H1 (cell line): Measurements from ENCODE around the gene VAV2. TPM values are rescaled to one million over a fixed set of nuclear protein-coding genes. Genes with fewer than 3 reads are reported as not detected.

Experiments used
- CTCF ChIA-PET: fragments of 300-600 bp; sonication (Branson Sonifier 250); formaldehyde crosslinking; loops from one replicate; lab custom pipeline; 2021; ENCODE audit not compliant: partially characterized antibody; lab: Charles Lee
- POLR2A ChIA-PET: fragments of 300-600 bp; sonication (Branson Sonifier 250); formaldehyde crosslinking; loops from one replicate; lab custom pipeline; 2021; ENCODE audit warnings: inconsistent platforms; ENCODE audit not compliant: partially characterized antibody; lab: Charles Lee
- DNase-seq, 2 experiments: peaks; one replicate each; pipeline versions ENCODE4 v3.0.0 to v3.0.0-alpha.2; 2010 to 2022; ENCODE audit warnings: low spot score in 2 of 2, low read depth in 1 of 2, mixed read lengths in 1 of 2
- FAIRE-seq: peaks from 2 replicates; lab custom pipeline; 2011; peaks lifted over from hg19 to GRCh38; lab: Jason Lieb, UNC
- H2AFZ ChIP-seq: 2 replicates; pipeline ENCODE4 v1.8.1; 2012; ENCODE audit warnings: low read length, inconsistent platforms
- H2AK5ac ChIP-seq: 2 replicates; pipeline ENCODE4 v1.6.1; 2013; ENCODE audit warnings: low read depth, low read length
- H2BK120ac ChIP-seq: replicated peaks from 2 replicates; pipeline ENCODE3; 2013; ENCODE audit warnings: low read depth, low read length, inconsistent platforms
- H2BK12ac ChIP-seq: 2 replicates; pipeline ENCODE4 v1.6.1; 2013; ENCODE audit warnings: low read depth, low read length
- H2BK15ac ChIP-seq: 2 replicates; pipeline ENCODE4 v1.6.1; 2013; ENCODE audit warnings: low read length
- H2BK20ac ChIP-seq: 2 replicates; pipeline ENCODE4 v1.6.1; 2013; ENCODE audit warnings: low read length
- H2BK5ac ChIP-seq: 2 replicates; pipeline ENCODE4 v1.6.1; 2013; ENCODE audit warnings: low read depth, low read length
- H3K14ac ChIP-seq: 2 replicates; pipeline ENCODE4 v1.6.1; 2013; ENCODE audit warnings: inconsistent platforms; ENCODE audit not compliant: insufficient read length
- H3K18ac ChIP-seq: 2 replicates; pipeline ENCODE4 v1.6.1; 2013; ENCODE audit warnings: low read length; ENCODE audit errors: extremely low read depth
- H3K23ac ChIP-seq: 2 replicates; pipeline ENCODE4 v1.6.1; 2013; ENCODE audit warnings: inconsistent platforms; ENCODE audit not compliant: insufficient read length
- H3K23me2 ChIP-seq: 2 replicates; pipeline ENCODE4 v1.6.1; 2013; ENCODE audit warnings: low read depth, low read length
- H3K27ac ChIP-seq: 2 replicates; pipeline ENCODE4 v1.6.1; 2011; ENCODE audit warnings: low read depth, low read length, inconsistent platforms
- H3K27me3 ChIP-seq, 4 experiments: replicated peaks in 1 of 4; 1 replicate in 1 of 4; 2 replicates in 3 of 4; pipeline versions ENCODE4 v1.6.1 to v1.8.1; 2011 to 2013; ENCODE audit warnings: low read length in 3 of 4, mild to moderate bottlenecking in 3 of 4, inconsistent platforms in 2 of 4, mixed read lengths in 2 of 4, moderate library complexity in 1 of 4; ENCODE audit not compliant: control insufficient read depth in 3 of 4, insufficient read depth in 3 of 4; ENCODE audit errors: extremely low read depth in 1 of 4
- H3K36me3 ChIP-seq, 4 experiments: 2 replicates each; pipeline versions ENCODE4 v1.6.1 to v1.8.1; 2011 to 2013; ENCODE audit warnings: mild to moderate bottlenecking in 4 of 4, low read length in 3 of 4, moderate library complexity in 2 of 4, control low read depth in 1 of 4, inconsistent platforms in 1 of 4; ENCODE audit not compliant: insufficient read depth in 4 of 4, control insufficient read depth in 2 of 4
- H3K4ac ChIP-seq: replicated peaks from 2 replicates; pipeline ENCODE3; 2013; ENCODE audit warnings: low read length, low read depth, mixed read lengths, inconsistent platforms; ENCODE audit not compliant: insufficient read length
- H3K4me1 ChIP-seq, 4 experiments: replicated peaks in 1 of 4; 1 replicate in 1 of 4; 2 replicates in 3 of 4; pipeline versions ENCODE4 v1.6.1 to v1.8.1; 2011 to 2013; ENCODE audit warnings: low read length in 3 of 4, inconsistent platforms in 2 of 4, mixed read lengths in 1 of 4; ENCODE audit not compliant: insufficient read depth in 4 of 4, control insufficient read depth in 3 of 4
- H3K4me2 ChIP-seq, 2 experiments: 2 replicates each; pipeline versions ENCODE4 v1.6.1 to v1.8.1; 2011 to 2013; ENCODE audit warnings: low read depth in 2 of 2, low read length in 2 of 2, control low read depth in 1 of 2, inconsistent platforms in 1 of 2, mild to moderate bottlenecking in 1 of 2; ENCODE audit not compliant: insufficient read depth in 1 of 2
- H3K4me3 ChIP-seq, 4 experiments: fragments of 200-600, 300-600 bp in 1 of 4; sonication (generic), shearing (Covaris generic), sonication (Bioruptor Twin) in 1 of 4; 2 replicates each; pipeline versions ENCODE4 v1.5.1 to v1.8.1; 2011 to 2016; ENCODE audit warnings: low read length in 4 of 4, low read depth in 3 of 4, control low read depth in 2 of 4, inconsistent platforms in 2 of 4, mild to moderate bottlenecking in 2 of 4, mixed read lengths in 1 of 4, moderate library complexity in 1 of 4; ENCODE audit not compliant: insufficient read depth in 2 of 4; ENCODE audit errors: extremely low read depth in 1 of 4
- H3K56ac ChIP-seq: replicated peaks from 2 replicates; pipeline ENCODE3; 2013; ENCODE audit warnings: low read depth, mild to moderate bottlenecking, mixed read lengths, low read length, inconsistent platforms; ENCODE audit not compliant: insufficient read length
- H3K79me1 ChIP-seq: 2 replicates; pipeline ENCODE4 v1.6.1; 2013; ENCODE audit warnings: low read depth, low read length, control low read depth
- H3K79me2 ChIP-seq, 2 experiments: 2 replicates each; pipeline versions ENCODE4 v1.6.1 to v1.8.1; 2012 to 2013; ENCODE audit warnings: low read length in 2 of 2, mild to moderate bottlenecking in 2 of 2, inconsistent platforms in 1 of 2; ENCODE audit not compliant: insufficient read depth in 2 of 2, control insufficient read depth in 1 of 2
- H3K9ac ChIP-seq, 4 experiments: replicated peaks in 1 of 4; 1 replicate in 1 of 4; 2 replicates in 3 of 4; pipeline versions ENCODE4 v1.6.1 to v1.8.1; 2011 to 2013; ENCODE audit warnings: low read depth in 3 of 4, low read length in 3 of 4, control low read depth in 2 of 4, mild to moderate bottlenecking in 2 of 4, moderate library complexity in 2 of 4, inconsistent platforms in 1 of 4; ENCODE audit errors: extremely low read depth in 1 of 4
- H3K9me3 ChIP-seq, 2 experiments: 2 replicates each; pipeline versions ENCODE4 v1.6.1 to v1.8.1; 2012 to 2013; ENCODE audit warnings: mild to moderate bottlenecking in 2 of 2, moderate library complexity in 2 of 2, control low read depth in 1 of 2, inconsistent platforms in 1 of 2, low read depth in 1 of 2, low read length in 1 of 2, mixed read lengths in 1 of 2; ENCODE audit not compliant: insufficient read depth in 2 of 2
- H4K20me1 ChIP-seq, 2 experiments: replicated peaks in 1 of 2; 2 replicates each; pipeline versions ENCODE3 to v1.8.1; 2011 to 2013; ENCODE audit warnings: inconsistent platforms in 2 of 2, low read length in 2 of 2, mild to moderate bottlenecking in 1 of 2; ENCODE audit not compliant: insufficient read depth in 2 of 2, control insufficient read depth in 1 of 2
- H4K5ac ChIP-seq: 2 replicates; pipeline ENCODE4 v1.6.1; 2013; ENCODE audit warnings: low read length, low read depth, mixed read lengths, inconsistent platforms; ENCODE audit not compliant: insufficient read length
- H4K8ac ChIP-seq: 2 replicates; pipeline ENCODE4 v1.8.0; 2013; ENCODE audit warnings: mild to moderate bottlenecking, moderate library complexity, low read length, inconsistent platforms; ENCODE audit not compliant: insufficient read depth; ENCODE audit errors: extremely low read depth
- H4K91ac ChIP-seq: replicated peaks from 2 replicates; pipeline ENCODE3; 2013; ENCODE audit warnings: low read length, mixed read lengths, inconsistent platforms; ENCODE audit not compliant: insufficient read length
- ASH2L ChIP-seq: fragments of 200-600, 300-600 bp; sonication (generic); IDR thresholded peaks from one replicate; pipeline ENCODE4 v1.7.1; 2017; ENCODE audit warnings: low read length
- BACH1 ChIP-seq: IDR thresholded peaks from 2 replicates; pipeline ENCODE4 v1.6.1; 2012; ENCODE audit warnings: low read length, improper control_type of control experiment
- EGR1 ChIP-seq: IDR thresholded peaks from 2 replicates; pipeline ENCODE4 v1.6.1; 2011; ENCODE audit warnings: low read depth, low read length, borderline replicate concordance
- EP300 ChIP-seq, 2 experiments: IDR thresholded peaks; 1 replicate in 1 of 2; 2 replicates in 1 of 2; pipeline ENCODE4 v1.6.1; 2011 to 2012; ENCODE audit warnings: low read depth in 2 of 2, low read length in 2 of 2, mild to moderate bottlenecking in 2 of 2, borderline replicate concordance in 1 of 2, inconsistent platforms in 1 of 2, moderate library complexity in 1 of 2
- EZH2 ChIP-seq: fragments of 200-600 bp; sonication (generic); IDR thresholded peaks from 2 replicates; pipeline ENCODE4 v1.7.1; 2012; ENCODE audit warnings: low read depth, mild to moderate bottlenecking, moderate library complexity, low read length, inconsistent platforms; ENCODE audit not compliant: severe bottlenecking
- GABPA ChIP-seq: IDR thresholded peaks from 2 replicates; pipeline ENCODE4 v1.6.1; 2011; ENCODE audit warnings: mild to moderate bottlenecking, low read length, moderate library complexity, borderline replicate concordance; ENCODE audit not compliant: insufficient read depth
- NANOG ChIP-seq: IDR thresholded peaks from 2 replicates; pipeline ENCODE4 v1.6.1; 2011; ENCODE audit warnings: low read length, low read depth, mild to moderate bottlenecking, inconsistent platforms; ENCODE audit not compliant: insufficient read depth, poor library complexity, severe bottlenecking
- POU5F1 ChIP-seq: IDR thresholded peaks from 2 replicates; pipeline ENCODE4 v1.6.1; 2011; ENCODE audit warnings: low read depth, mild to moderate bottlenecking, low read length, moderate library complexity
- RBBP5 ChIP-seq: IDR thresholded peaks from 2 replicates; pipeline ENCODE4 v1.7.1; 2012; ENCODE audit warnings: low read depth, mild to moderate bottlenecking, inconsistent platforms, low read length, moderate library complexity, borderline replicate concordance
- RNF2 ChIP-seq: fragments of 200-900, 300-1000 bp; sonication (generic); IDR thresholded peaks from 2 replicates; pipeline ENCODE4 v1.7.1; 2016; ENCODE audit warnings: borderline replicate concordance, low read depth, mild to moderate bottlenecking, antibody characterized with exemption, low read length; ENCODE audit not compliant: poor library complexity, severe bottlenecking; ENCODE audit errors: missing control alignments
- SIN3A ChIP-seq, 2 experiments: IDR thresholded peaks in 1 of 2; conservative IDR thresholded peaks in 1 of 2; 2 replicates each; pipeline ENCODE4 v1.6.1; 2011 to 2012; ENCODE audit warnings: low read length in 2 of 2, improper control_type of control experiment in 1 of 2, low read depth in 1 of 2, mild to moderate bottlenecking in 1 of 2
- TBP ChIP-seq: IDR thresholded peaks from 2 replicates; pipeline ENCODE4 v1.6.1; 2011; ENCODE audit warnings: low read depth, low read length, improper control_type of control experiment
- ZNF274 ChIP-seq: IDR thresholded peaks from 2 replicates; pipeline ENCODE4 v1.7.0; 2012; ENCODE audit warnings: low read length, borderline replicate concordance; ENCODE audit errors: extremely low read depth
- WGBS, 2 experiments: shearing (Covaris generic) in 1 of 2; methylation state at CpG; one replicate each; pipeline versions ENCODE4 v1.1.6 to v1.1.7; 2013 to 2015; ENCODE audit warnings: low lambda C conversion rate in 2 of 2, mixed read lengths in 2 of 2, inconsistent platforms in 1 of 2, low coverage in 1 of 2, missing lambda C conversion rate in 1 of 2; ENCODE audit not compliant: insufficient replicate concordance in 2 of 2, insufficient coverage in 1 of 2, insufficient read length in 1 of 2; ENCODE audit errors: extremely low coverage in 1 of 2, missing lambda C conversion rate in 1 of 2; 5-methylcytosine and 5-hydroxymethylcytosine counted together
- polyA plus RNA-seq, 7 experiments: library from polyadenylated mRNA; depleted of rRNA in 3 of 7; stranded (reverse) in 5 of 7; unstranded in 2 of 7; fragments of >200 nt in 5 of 7; fragments of 200-250 nt in 2 of 7; gene quantifications; 1 replicate in 5 of 7; 2 replicates in 1 of 7; 4 replicates in 1 of 7; pipeline versions ENCODE4 v1.2.1 to v1.2.3, GENCODE V29; 2011 to 2013; ENCODE audit warnings: missing spikeins in 2 of 7, mixed read lengths in 2 of 7
- total RNA-seq: library from RNA; stranded (reverse); fragmentation: NEBNext Ultra II Directional; extraction: Animal tissue kit (Norgen Biotek cat#: 25700); gene quantifications from 2 replicates; pipeline ENCODE4 v1.2.1, GENCODE V29; 2021

VAV2 gene
- total and polyA plus RNA-seq, 2 of the 8 experiments (the other 6 are each of a cell fraction or from before 2014, with no cell fraction given): 13.6 to 37.6 TPM

DNA sequence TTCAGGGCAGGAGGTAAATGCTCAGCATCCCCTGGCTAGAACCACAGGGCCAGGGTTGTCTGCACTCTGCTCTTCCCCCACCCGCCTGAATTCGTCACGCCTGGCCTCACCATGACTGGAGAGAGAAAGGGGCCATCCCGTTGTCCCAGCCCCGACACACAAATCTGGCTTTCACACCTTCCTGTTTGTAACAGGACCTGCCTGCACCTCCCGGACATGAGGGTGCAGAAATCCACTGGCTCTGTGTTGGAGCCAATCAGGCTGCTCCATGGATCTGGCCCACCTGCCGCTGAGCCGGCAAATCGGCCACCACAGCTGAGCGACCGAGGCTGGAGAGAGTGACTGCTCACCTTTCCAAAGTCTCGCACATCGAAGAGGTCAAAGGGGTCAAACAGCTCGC lies 53.4 kb downstream of the VAV2 start:
- H4K5ac ChIP-seq: no peak overlapping the region
- H3K23ac ChIP-seq: no peak overlapping the region
- H4K20me1 ChIP-seq: peaks cover 4 to 25% of the 10 kb centered on the region in 2 experiments
- H2BK120ac ChIP-seq: no peak overlapping the region
- peaks cover 7% of the 10 kb centered on the region; the same call in 1 of the 2 replicates for H3K23me2 ChIP-seq
- no peak overlapping the region for H2BK15ac ChIP-seq
- POLR2A ChIA-PET: no interaction called here
- FAIRE-seq (no peak), DNase-seq (no peak)
- H3K56ac ChIP-seq: no peak overlapping the region
- H2AFZ ChIP-seq: no peak overlapping the region
- no peak overlapping the region for H3K27ac ChIP-seq
- no peak overlapping the region; the same call in 1 of the 2 replicates for H4K8ac ChIP-seq
- no peak overlapping the region for H2BK20ac ChIP-seq
- H3K18ac ChIP-seq: no peak overlapping the region
- no peak overlapping the region for H3K4ac ChIP-seq
- 0 out of 2 replicates have a peak overlapping the region, but pooled peaks have one; percentile 7 for H2BK5ac ChIP-seq
- H3K9ac ChIP-seq: no peak overlapping the region
- H2AK5ac ChIP-seq: no peak overlapping the region
- H3K79me1 ChIP-seq: peaks cover 2% of the 10 kb centered on the region
- peaks cover 0 to 4% (median 1%) of the 10 kb centered on the region in 4 experiments; a peak in 3 of 8 replicates for H3K36me3 ChIP-seq
- no peak overlapping the region for H3K14ac ChIP-seq
- H3K9me3 ChIP-seq: no peaks in the 10 kb centered on the region
- no peak overlapping the region for H3K4me3 ChIP-seq
- H4K91ac ChIP-seq: no peak overlapping the region
- H3K4me2 ChIP-seq: no peak overlapping the region
- WGBS, 2 experiments: 93% methylated on average over 12 of the region's 14 CpGs; no CpG with 5 or more reads in 1 of the 2 experiments
- H2BK12ac ChIP-seq: no peak overlapping the region
- H3K27me3 ChIP-seq: no peaks in the 10 kb centered on the region
- peaks cover 0 to 31% of the 10 kb centered on the region in 2 experiments; a peak in 3 of 4 replicates for H3K79me2 ChIP-seq
- CTCF ChIA-PET: interaction anchor here (0.8 to 1.5 kb wide), 5 partner anchors 12 to 156 kb away, joined by 3 to 8 read pairs (median 3); no protein-coding TSS in a partner anchor
- H3K4me1 ChIP-seq: peaks cover 0 to 5% (median 2%) of the 10 kb centered on the region in 4 experiments; a peak in 2 of 7 replicates
- no peak for TF ChIP-seq ZNF274
- no peak for TF ChIP-seq EGR1
- no peak for TF ChIP-seq BACH1
- TF ChIP-seq EP300 (IDR thresholded peaks at IDR 0.05; ENCODE audit: borderline replicate concordance in 1 of 2, low read depth in 2 of 2, low read length in 2 of 2): no peak
- no peak for TF ChIP-seq ASH2L
- no peak for TF ChIP-seq NANOG
- TF ChIP-seq TBP: no peak
- no peak for TF ChIP-seq RNF2
- TF ChIP-seq RBBP5: no peak
- no peak for TF ChIP-seq POU5F1
- TF ChIP-seq GABPA: no peak
- TF ChIP-seq SIN3A (conservative IDR thresholded peaks at IDR 0.05 in 1 of 2, IDR thresholded peaks at IDR 0.05 in 1 of 2; ENCODE audit: low read depth in 1 of 2, low read length in 2 of 2): no peak
- TF ChIP-seq EZH2: no peak
